ENCODE data around the gene TXNRD2.

Gene TXNRD2

DNA sequence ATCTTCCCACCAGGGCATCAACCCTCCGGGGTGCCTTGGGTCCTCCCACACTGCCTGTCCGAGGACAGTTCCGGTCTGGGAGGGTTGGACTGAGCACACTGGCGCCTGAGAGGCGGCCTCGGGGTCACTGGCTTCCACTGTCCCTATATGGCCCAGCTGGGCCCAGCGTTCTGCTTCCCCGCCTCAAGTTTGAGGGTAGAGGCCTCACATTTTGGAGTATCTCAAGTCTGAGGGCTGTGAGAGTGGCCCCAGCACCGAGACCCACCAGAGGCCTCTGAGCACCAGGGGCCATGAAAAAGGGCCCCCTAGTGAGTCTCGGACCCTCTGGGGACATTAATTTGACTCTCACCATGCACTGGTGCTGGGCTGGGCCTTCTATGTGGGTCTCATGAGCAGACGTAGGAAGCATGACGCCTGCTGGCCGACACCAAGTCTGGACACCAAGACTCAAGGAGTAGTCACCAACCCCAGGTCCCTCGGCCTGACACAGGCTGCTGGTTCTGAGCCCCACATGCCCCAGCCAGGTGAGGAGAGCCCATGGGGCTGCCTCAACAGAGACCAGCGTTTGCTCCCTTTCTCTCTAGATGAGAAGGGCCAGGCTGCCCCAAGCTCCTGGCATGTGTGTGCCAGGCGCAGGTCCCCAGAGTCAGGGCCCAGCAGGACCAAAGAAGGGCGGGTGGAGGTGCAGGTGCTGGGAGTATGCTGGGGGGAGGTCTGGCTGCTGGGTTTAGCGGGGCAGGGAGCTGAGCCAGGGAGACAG lies 47.5 kb upstream of the TXNRD2 start:
- no peak for TF ChIP-seq CTCF (IDR thresholded peaks at IDR 0.05; ENCODE audit: insufficient read depth, low read length, poor library complexity, severe bottlenecking)
- no peak overlapping the region for H3K4me3 ChIP-seq (replicated peaks; ENCODE audit: low read depth, low read length)
- no peak for DNase-seq (ENCODE audit: extremely low read depth, insufficient read length)
- H3K27me3 ChIP-seq (replicated peaks; ENCODE audit: control insufficient read depth, insufficient read depth, low read length) = no peaks in the 10 kb centered on the region
- H3K36me3 ChIP-seq (ENCODE audit: control insufficient read depth, insufficient read depth, low read length) = no peaks in the 10 kb centered on the region

DNA sequence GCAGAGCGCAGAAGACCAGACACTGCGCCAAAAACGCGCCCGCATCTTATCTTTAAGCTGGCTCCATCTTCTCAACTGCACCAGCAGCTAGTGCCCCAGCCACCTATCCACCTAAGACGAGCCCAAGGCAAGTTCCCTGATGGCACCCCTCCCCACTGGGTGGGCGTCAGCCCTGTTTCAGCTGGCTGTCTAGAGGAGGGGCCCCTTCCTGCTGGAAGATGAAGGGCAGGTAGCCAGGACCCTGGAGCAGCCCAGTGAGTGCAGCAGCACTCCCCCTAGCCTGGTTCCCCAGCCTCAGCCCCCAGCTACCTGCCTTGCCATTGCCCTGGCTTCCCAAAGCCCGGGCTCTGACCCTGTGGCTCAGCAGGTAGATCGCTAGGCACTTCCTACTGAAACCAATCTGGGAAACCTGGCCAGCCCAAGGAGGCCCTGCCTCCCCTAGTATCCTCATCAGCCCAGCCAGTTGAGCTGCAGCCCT lies 46.8 kb upstream of the TXNRD2 start:
- H3K27me3 ChIP-seq (replicated peaks; ENCODE audit: control insufficient read depth, insufficient read depth, low read length) = no peaks in the 10 kb centered on the region
- H3K4me3 ChIP-seq (replicated peaks; ENCODE audit: low read depth, low read length) = no peak overlapping the region
- no peak for TF ChIP-seq CTCF (IDR thresholded peaks at IDR 0.05; ENCODE audit: insufficient read depth, low read length, poor library complexity, severe bottlenecking)
- no peaks in the 10 kb centered on the region for H3K36me3 ChIP-seq (ENCODE audit: control insufficient read depth, insufficient read depth, low read length)
- DNase-seq (ENCODE audit: extremely low read depth, insufficient read length) = no peak

- no peak for TF ChIP-seq CTCF (IDR thresholded peaks at IDR 0.05; ENCODE audit: insufficient read depth, low read length, poor library complexity, severe bottlenecking)
- H3K27me3 ChIP-seq (replicated peaks; ENCODE audit: control insufficient read depth, insufficient read depth, low read length) = no peaks in the 10 kb centered on the region
- no peak for DNase-seq (ENCODE audit: extremely low read depth, insufficient read length)
- H3K36me3 ChIP-seq (ENCODE audit: control insufficient read depth, insufficient read depth, low read length) = no peaks in the 10 kb centered on the region
- no peak overlapping the region for H3K4me3 ChIP-seq (replicated peaks; ENCODE audit: low read depth, low read length)
Measured at GRCh38 chr22:19987394-19988306, 46.0 kb upstream of the TXNRD2 start.

GRCh38 chr22:19986410-19987341 lies 45.1 kb upstream of the TXNRD2 start:
- TF ChIP-seq CTCF (IDR thresholded peaks at IDR 0.05; ENCODE audit: insufficient read depth, low read length, poor library complexity, severe bottlenecking) = no peak
- Histone ChIP-seq H3K4me3 (replicated peaks; ENCODE audit: low read depth, low read length) (peak overlapping the region; percentile 59), H3K27me3 (replicated peaks; ENCODE audit: control insufficient read depth, insufficient read depth, low read length) (no peaks in the 10 kb centered on the region), H3K36me3 (ENCODE audit: control insufficient read depth, insufficient read depth, low read length) (no peaks in the 10 kb centered on the region)
- peak; percentile 66 for DNase-seq (ENCODE audit: extremely low read depth, insufficient read length)

DNA sequence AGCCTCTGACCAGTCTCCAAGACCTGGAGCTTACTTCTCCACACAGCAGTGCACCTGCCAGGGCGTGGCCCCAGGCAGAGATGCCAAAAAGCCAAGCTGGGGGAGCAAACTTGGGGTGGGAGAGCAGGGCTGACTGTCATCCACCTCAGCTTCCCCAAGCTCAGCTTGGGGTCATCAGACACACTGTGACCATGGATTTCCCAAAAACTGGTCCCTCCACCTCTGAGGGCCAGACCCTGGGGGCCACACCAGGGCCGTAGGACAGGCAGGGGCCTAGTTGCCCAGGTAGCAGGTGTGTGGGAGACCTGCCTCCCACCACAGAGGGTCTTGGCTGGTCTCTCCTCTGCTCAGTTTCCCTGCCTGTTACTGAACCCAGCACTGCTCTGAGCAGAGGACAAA lies 44.4 kb upstream of the TXNRD2 start:
- TF ChIP-seq CTCF (IDR thresholded peaks at IDR 0.05; ENCODE audit: insufficient read depth, low read length, poor library complexity, severe bottlenecking) = no peak

More for the DNA sequence above, 44.4 kb upstream of the TXNRD2 start:
- no peak for DNase-seq (ENCODE audit: extremely low read depth, insufficient read length)
- Histone ChIP-seq H3K36me3 (ENCODE audit: control insufficient read depth, insufficient read depth, low read length) (no peaks in the 10 kb centered on the region), H3K27me3 (replicated peaks; ENCODE audit: control insufficient read depth, insufficient read depth, low read length) (no peaks in the 10 kb centered on the region), H3K4me3 (replicated peaks; ENCODE audit: low read depth, low read length) (no peak overlapping the region)

Data from GM06990 (cell line).